GM23248 (cell line): ENCODE data around the gene LRRC49.

Experiments used
- EZH2 ChIP-seq: fragments of 200-600 bp; sonication (generic); IDR thresholded peaks from 2 replicates; pipeline ENCODE4 v1.6.1; 2018; ENCODE audit warnings: antibody characterized with exemption, mild to moderate bottlenecking; ENCODE audit not compliant: insufficient read depth, poor library complexity, severe bottlenecking
- EZH2phosphoT487 ChIP-seq: fragments of 200-600 bp; sonication (generic); IDR thresholded peaks from 2 replicates; pipeline ENCODE4 v1.6.1; 2018; ENCODE audit warnings: antibody characterized with exemption, moderate library complexity, mild to moderate bottlenecking, low read depth; ENCODE audit not compliant: insufficient read depth

- no peak for TF ChIP-seq EZH2
- no peak for TF ChIP-seq EZH2phosphoT487
Observed at GRCh38 chr15:71097890-71098289, 205.3 kb downstream of the LRRC49 start.
